ENCODE data around the gene YIPF5. TPM values are rescaled to one million over a fixed set of nuclear protein-coding genes. Genes with fewer than 3 reads are reported as not detected.

Gene YIPF5
- total RNA-seq, 1 experiment from 2014 or later, result 24.1 TPM

- Histone ChIP-seq H3K9me3 (ENCODE audit: low read length) (no peaks in the 10 kb centered on the region), H3K9ac (ENCODE audit: low read length) (no peak overlapping the region), H3K4me1 (ENCODE audit: insufficient read depth, low read length) (peaks cover 17% of the 10 kb centered on the region), H3K4me2 (ENCODE audit: low read length) (peak overlapping the region; percentile 39; the same call in 1 of the 2 replicates), H4K20me1 (ENCODE audit: low read length) (no peaks in the 10 kb centered on the region), H3K27ac (ENCODE audit: low read length) (no peak overlapping the region), H3K9me2 (replicated peaks; ENCODE audit: low read length) (no peaks in the 10 kb centered on the region), H3K79me2 (ENCODE audit: low read length) (no peaks in the 10 kb centered on the region), H3K36me3 (ENCODE audit: low read depth, low read length) (no peaks in the 10 kb centered on the region), H2AFZ (ENCODE audit: low read length) (no peak overlapping the region), H3F3A (ENCODE audit: low read length, unreplicated experiment) (no peaks in the 10 kb centered on the region), H3K4me3 (ENCODE audit: low read length) (no peak overlapping the region), H3K27me3 (ENCODE audit: low read length) (no peaks in the 10 kb centered on the region)
- TF ChIP-seq EZH2phosphoT487 (IDR thresholded peaks at IDR 0.05; ENCODE audit: borderline replicate concordance, low read length) (no peak), EZH2 (IDR thresholded peaks at IDR 0.05; ENCODE audit: low read length, unreplicated experiment) (no peak), CTCF (conservative IDR thresholded peaks at IDR 0.05; ENCODE audit: low read depth, low read length) (no peak)
- POLR2A ChIA-PET (ENCODE audit: unreplicated experiment), result no interaction called here
- DNase-seq (no peak), ATAC-seq (no peak)
- BruUV-seq (replicated peaks), result no TSS peak
- CTCF ChIA-PET, result interaction anchor here (0.6 kb wide), 1 partner anchor 1478 kb away, joined by 4 read pairs; no protein-coding TSS in a partner anchor
- intact Hi-C loops (cut with micrococcal nuclease), result no loop called here
These were observed 21.1 kb upstream of the YIPF5 start for GRCh38 chr5:144191531-144191930.

- POLR2A ChIA-PET (ENCODE audit: unreplicated experiment), result no interaction called here
- Histone ChIP-seq H2AFZ (ENCODE audit: low read length) (no peak overlapping the region), H3K27ac (ENCODE audit: low read length) (peak overlapping the region; percentile 11; the same call in 1 of the 2 replicates), H4K20me1 (ENCODE audit: low read length) (no peaks in the 10 kb centered on the region), H3K9me3 (ENCODE audit: low read length) (no peaks in the 10 kb centered on the region), H3K9ac (ENCODE audit: low read length) (no peak overlapping the region), H3F3A (ENCODE audit: low read length, unreplicated experiment) (no peaks in the 10 kb centered on the region), H3K4me2 (ENCODE audit: low read length) (peak overlapping the region; percentile 61), H3K79me2 (ENCODE audit: low read length) (no peaks in the 10 kb centered on the region), H3K36me3 (ENCODE audit: low read depth, low read length) (no peaks in the 10 kb centered on the region), H3K9me2 (replicated peaks; ENCODE audit: low read length) (no peaks in the 10 kb centered on the region), H3K27me3 (ENCODE audit: low read length) (no peaks in the 10 kb centered on the region), H3K4me3 (ENCODE audit: low read length) (no peak overlapping the region), H3K4me1 (ENCODE audit: insufficient read depth, low read length) (peaks cover 17% of the 10 kb centered on the region)
- DNase-seq, result peak; percentile 57
- CTCF ChIA-PET, result no interaction called here
- no peak for TF ChIP-seq EZH2 (IDR thresholded peaks at IDR 0.05; ENCODE audit: low read length, unreplicated experiment)
- TF ChIP-seq CTCF (conservative IDR thresholded peaks at IDR 0.05; ENCODE audit: low read depth, low read length), result no peak
- no peak for TF ChIP-seq EZH2phosphoT487 (IDR thresholded peaks at IDR 0.05; ENCODE audit: borderline replicate concordance, low read length)
- intact Hi-C loops (cut with micrococcal nuclease), result loop anchor here (10.0 kb wide), 1 partner anchor 1265 kb away; no protein-coding TSS in a partner anchor
- no TSS peak for BruUV-seq (replicated peaks)
- peak; percentile 63 for ATAC-seq
These were observed 19.5 kb upstream of the YIPF5 start for GRCh38 chr5:144189800-144190429.

GRCh38 chr5:144187699-144188294 lies 17.3 kb upstream of the YIPF5 start:
- Histone ChIP-seq H4K20me1 (ENCODE audit: low read length) (no peaks in the 10 kb centered on the region), H3K4me2 (ENCODE audit: low read length) (peak overlapping the region; percentile 44), H3K27ac (ENCODE audit: low read length) (no peak overlapping the region), H2AFZ (ENCODE audit: low read length) (no peak overlapping the region), H3K27me3 (ENCODE audit: low read length) (no peaks in the 10 kb centered on the region), H3K36me3 (ENCODE audit: low read depth, low read length) (no peaks in the 10 kb centered on the region), H3K79me2 (ENCODE audit: low read length) (no peaks in the 10 kb centered on the region), H3K9ac (ENCODE audit: low read length) (no peak overlapping the region), H3K9me3 (ENCODE audit: low read length) (no peaks in the 10 kb centered on the region), H3F3A (ENCODE audit: low read length, unreplicated experiment) (no peaks in the 10 kb centered on the region), H3K9me2 (replicated peaks; ENCODE audit: low read length) (no peaks in the 10 kb centered on the region), H3K4me1 (ENCODE audit: insufficient read depth, low read length) (peaks cover 17% of the 10 kb centered on the region), H3K4me3 (ENCODE audit: low read length) (no peak overlapping the region)
- intact Hi-C loops (cut with micrococcal nuclease), result loop anchor here (10.0 kb wide), 1 partner anchor 1263 kb away; no protein-coding TSS in a partner anchor
- TF ChIP-seq EZH2phosphoT487 (IDR thresholded peaks at IDR 0.05; ENCODE audit: borderline replicate concordance, low read length) (no peak), CTCF (conservative IDR thresholded peaks at IDR 0.05; ENCODE audit: low read depth, low read length) (no peak), EZH2 (IDR thresholded peaks at IDR 0.05; ENCODE audit: low read length, unreplicated experiment) (no peak)
- DNase-seq (peak; percentile 79), ATAC-seq (peak; percentile 61)
- no TSS peak for BruUV-seq (replicated peaks)
- CTCF ChIA-PET, result no interaction called here
- POLR2A ChIA-PET (ENCODE audit: unreplicated experiment), result no interaction called here

Measured in PC-3 (cell line).